Measurements from ENCODE around the gene CEP112.

DNA sequence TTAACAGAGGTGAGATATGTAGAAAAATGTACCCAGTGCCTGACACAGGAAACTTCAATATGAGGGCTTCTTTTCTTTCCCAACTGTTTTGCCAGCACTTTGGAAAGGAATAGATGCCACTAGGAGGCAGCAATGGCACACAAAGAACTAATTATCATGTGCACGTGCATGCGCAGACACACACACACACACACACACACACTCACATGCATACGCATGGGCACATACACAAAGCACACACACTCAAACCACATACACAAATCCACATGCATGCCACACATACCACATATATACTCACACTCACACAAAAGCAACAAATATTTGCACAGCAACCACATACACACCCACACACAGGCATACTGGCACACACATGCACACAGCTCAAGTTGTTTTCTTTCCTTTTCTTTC, 8.8 kb upstream of the CEP112 start:
- no peak for TF ChIP-seq EZH2 (IDR thresholded peaks at IDR 0.05; ENCODE audit: low read length)
- TF ChIP-seq, protein P1, sequence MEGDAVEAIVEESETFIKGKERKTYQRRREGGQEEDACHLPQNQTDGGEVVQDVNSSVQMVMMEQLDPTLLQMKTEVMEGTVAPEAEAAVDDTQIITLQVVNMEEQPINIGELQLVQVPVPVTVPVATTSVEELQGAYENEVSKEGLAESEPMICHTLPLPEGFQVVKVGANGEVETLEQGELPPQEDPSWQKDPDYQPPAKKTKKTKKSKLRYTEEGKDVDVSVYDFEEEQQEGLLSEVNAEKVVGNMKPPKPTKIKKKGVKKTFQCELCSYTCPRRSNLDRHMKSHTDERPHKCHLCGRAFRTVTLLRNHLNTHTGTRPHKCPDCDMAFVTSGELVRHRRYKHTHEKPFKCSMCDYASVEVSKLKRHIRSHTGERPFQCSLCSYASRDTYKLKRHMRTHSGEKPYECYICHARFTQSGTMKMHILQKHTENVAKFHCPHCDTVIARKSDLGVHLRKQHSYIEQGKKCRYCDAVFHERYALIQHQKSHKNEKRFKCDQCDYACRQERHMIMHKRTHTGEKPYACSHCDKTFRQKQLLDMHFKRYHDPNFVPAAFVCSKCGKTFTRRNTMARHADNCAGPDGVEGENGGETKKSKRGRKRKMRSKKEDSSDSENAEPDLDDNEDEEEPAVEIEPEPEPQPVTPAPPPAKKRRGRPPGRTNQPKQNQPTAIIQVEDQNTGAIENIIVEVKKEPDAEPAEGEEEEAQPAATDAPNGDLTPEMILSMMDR (optimal IDR thresholded peaks at IDR 0.05 in 1 of 3, IDR thresholded peaks at IDR 0.05 in 1 of 3, conservative IDR thresholded peaks at IDR 0.05 in 1 of 3; ENCODE audit: extremely low read depth in 1 of 3, insufficient read depth in 2 of 3, low read length in 3 of 3) = peak; percentile 68 to 87 (median 69)

All from keratinocyte (primary cell).